Fibroblast of lung (primary cell): ENCODE measurements around the gene HES3.

Experiments used
- EZH2 ChIP-seq: IDR thresholded peaks from 2 replicates; pipeline ENCODE4 v1.5.1; 2012; ENCODE audit warnings: low read length, control low read depth, mild to moderate bottlenecking; ENCODE audit errors: missing control alignments
- TF ChIP-seq, protein P1 (sequence below), 2 donors: IDR thresholded peaks in 1 of 2; conservative IDR thresholded peaks in 1 of 2; 1 replicate in 1 of 2; 2 replicates in 1 of 2; pipeline ENCODE4 v1.5.1; 2011 to 2012; ENCODE audit warnings: low read length in 2 of 2, control low read depth in 1 of 2, inconsistent platforms in 1 of 2, low read depth in 1 of 2, mild to moderate bottlenecking in 1 of 2

- TF ChIP-seq, protein P1, sequence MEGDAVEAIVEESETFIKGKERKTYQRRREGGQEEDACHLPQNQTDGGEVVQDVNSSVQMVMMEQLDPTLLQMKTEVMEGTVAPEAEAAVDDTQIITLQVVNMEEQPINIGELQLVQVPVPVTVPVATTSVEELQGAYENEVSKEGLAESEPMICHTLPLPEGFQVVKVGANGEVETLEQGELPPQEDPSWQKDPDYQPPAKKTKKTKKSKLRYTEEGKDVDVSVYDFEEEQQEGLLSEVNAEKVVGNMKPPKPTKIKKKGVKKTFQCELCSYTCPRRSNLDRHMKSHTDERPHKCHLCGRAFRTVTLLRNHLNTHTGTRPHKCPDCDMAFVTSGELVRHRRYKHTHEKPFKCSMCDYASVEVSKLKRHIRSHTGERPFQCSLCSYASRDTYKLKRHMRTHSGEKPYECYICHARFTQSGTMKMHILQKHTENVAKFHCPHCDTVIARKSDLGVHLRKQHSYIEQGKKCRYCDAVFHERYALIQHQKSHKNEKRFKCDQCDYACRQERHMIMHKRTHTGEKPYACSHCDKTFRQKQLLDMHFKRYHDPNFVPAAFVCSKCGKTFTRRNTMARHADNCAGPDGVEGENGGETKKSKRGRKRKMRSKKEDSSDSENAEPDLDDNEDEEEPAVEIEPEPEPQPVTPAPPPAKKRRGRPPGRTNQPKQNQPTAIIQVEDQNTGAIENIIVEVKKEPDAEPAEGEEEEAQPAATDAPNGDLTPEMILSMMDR (conservative IDR thresholded peaks at IDR 0.05 in 1 of 2, IDR thresholded peaks at IDR 0.05 in 1 of 2; ENCODE audit: low read depth in 1 of 2, low read length in 2 of 2), result no peak
- no peak for TF ChIP-seq EZH2
Observed at GRCh38 chr1:6279613-6280383, 35.8 kb downstream of the HES3 start.
